Upper lobe of right lung (tissue), 1 donor: Measurements from ENCODE around the gene ITPK1. TPM values are rescaled to one million over a fixed set of nuclear protein-coding genes. Genes with fewer than 3 reads are reported as not detected.

Experiments
- ATAC-seq: fragments of 200-7000 bp; cut with Tn5 transposase; one replicate; pipeline ENCODE4 v1.9.1; 2020; ENCODE audit warnings: mild to moderate bottlenecking, moderate library complexity
- DNase-seq: peaks from one replicate; pipeline ENCODE4 v3.0.0-alpha.2; 2020
- H3K27ac ChIP-seq: fragments of 200-600 bp; one replicate; pipeline ENCODE4 v1.8.0; 2022
- H3K27me3 ChIP-seq: fragments of 200-600 bp; one replicate; pipeline ENCODE4 v1.8.0; 2022; ENCODE audit warnings: mild to moderate bottlenecking
- H3K36me3 ChIP-seq: fragments of 200-600 bp; one replicate; pipeline ENCODE4 v1.8.0; 2022
- H3K4me1 ChIP-seq: fragments of 200-600 bp; one replicate; pipeline ENCODE4 v1.8.0; 2022
- H3K4me3 ChIP-seq: fragments of 200-600 bp; one replicate; pipeline ENCODE4 v1.8.0; 2022; ENCODE audit warnings: mild to moderate bottlenecking
- H3K9me3 ChIP-seq: fragments of 200-600 bp; one replicate; pipeline ENCODE4 v1.8.0; 2022
- CTCF ChIP-seq: fragments of 200-600 bp; IDR thresholded peaks from one replicate; pipeline ENCODE4 v1.8.0; 2022; ENCODE audit warnings: antibody characterized with exemption
- intact Hi-C: fragments of 100-400 bp; cut with DNase I; formaldehyde crosslinking; loops from one replicate; pipeline ENCODE4 v1.11.0; 2022
- total RNA-seq: library from RNA; stranded (reverse); fragmentation: NEBNext Ultra II Directional; extraction: Animal tissue kit (Norgen Biotek cat#: 25700); gene quantifications from one replicate; pipeline ENCODE4 v1.2.1, GENCODE V29; 2021
- donor health status: DM: no; HTN: yes; CAD: no; lungs with severe emphysema.

Gene ITPK1
- total RNA-seq, 1 donor from 2014 or later: 96.9 TPM

GRCh38 chr14:92938235-92938875 lies 177.4 kb downstream of the ITPK1 start:
- H3K4me1 ChIP-seq: no peaks in the 10 kb centered on the region
- no peaks in the 10 kb centered on the region for H3K9me3 ChIP-seq
- H3K27ac ChIP-seq: no peak overlapping the region
- ATAC-seq: no peak
- no peak overlapping the region for H3K4me3 ChIP-seq
- H3K36me3 ChIP-seq: peaks cover 10% of the 10 kb centered on the region
- TF ChIP-seq CTCF: no peak
- no peaks in the 10 kb centered on the region for H3K27me3 ChIP-seq
- intact Hi-C loops: no loop called here
- no peak for DNase-seq

GRCh38 chr14:92937051-92937937 lies 178.4 kb downstream of the ITPK1 start:
- intact Hi-C loops: no loop called here
- ATAC-seq: no peak
- no peaks in the 10 kb centered on the region for H3K27me3 ChIP-seq
- H3K4me1 ChIP-seq: no peaks in the 10 kb centered on the region
- TF ChIP-seq CTCF: no peak
- no peak overlapping the region for H3K27ac ChIP-seq
- H3K9me3 ChIP-seq: no peaks in the 10 kb centered on the region
- no peak for DNase-seq
- peaks cover 9% of the 10 kb centered on the region for H3K36me3 ChIP-seq
- H3K4me3 ChIP-seq: no peak overlapping the region

GRCh38 chr14:92936085-92936484 lies 179.6 kb downstream of the ITPK1 start:
- H3K27ac ChIP-seq: no peak overlapping the region
- no peak for DNase-seq
- TF ChIP-seq CTCF: no peak
- ATAC-seq: no peak
- H3K4me3 ChIP-seq: no peak overlapping the region
- intact Hi-C loops: no loop called here
- H3K4me1 ChIP-seq: no peaks in the 10 kb centered on the region
- peaks cover 3% of the 10 kb centered on the region for H3K36me3 ChIP-seq
- no peaks in the 10 kb centered on the region for H3K27me3 ChIP-seq
- H3K9me3 ChIP-seq: no peaks in the 10 kb centered on the region

GRCh38 chr14:92935446-92935845 lies 180.3 kb downstream of the ITPK1 start:
- no peak overlapping the region for H3K4me3 ChIP-seq
- intact Hi-C loops: no loop called here
- no peak overlapping the region for H3K27ac ChIP-seq
- H3K4me1 ChIP-seq: no peaks in the 10 kb centered on the region
- ATAC-seq (no peak), DNase-seq (no peak)
- peaks cover 3% of the 10 kb centered on the region for H3K36me3 ChIP-seq
- no peak for TF ChIP-seq CTCF
- no peaks in the 10 kb centered on the region for H3K27me3 ChIP-seq
- H3K9me3 ChIP-seq: no peaks in the 10 kb centered on the region

- H3K27me3 ChIP-seq: no peaks in the 10 kb centered on the region
- no peak for DNase-seq
Observed at GRCh38 chr14:92934196-92935085, 181.3 kb downstream of the ITPK1 start.

More at GRCh38 chr14:92934196-92935085, 181.3 kb downstream of the ITPK1 start:
- Histone ChIP-seq H3K9me3 (no peaks in the 10 kb centered on the region), H3K27ac (no peak overlapping the region), H3K4me1 (no peaks in the 10 kb centered on the region), H3K4me3 (no peak overlapping the region), H3K36me3 (peaks cover 3% of the 10 kb centered on the region)
- TF ChIP-seq CTCF: no peak
- intact Hi-C loops: no loop called here
- ATAC-seq: no peak
